ENCODE measurements around the gene PFKL.
"Not testable (repeated sequence)": the region's sequence is repeated elsewhere in the genome, so short reads cannot be mapped to it uniquely, and the experiment has no call there.

PFKL gene

DNA sequence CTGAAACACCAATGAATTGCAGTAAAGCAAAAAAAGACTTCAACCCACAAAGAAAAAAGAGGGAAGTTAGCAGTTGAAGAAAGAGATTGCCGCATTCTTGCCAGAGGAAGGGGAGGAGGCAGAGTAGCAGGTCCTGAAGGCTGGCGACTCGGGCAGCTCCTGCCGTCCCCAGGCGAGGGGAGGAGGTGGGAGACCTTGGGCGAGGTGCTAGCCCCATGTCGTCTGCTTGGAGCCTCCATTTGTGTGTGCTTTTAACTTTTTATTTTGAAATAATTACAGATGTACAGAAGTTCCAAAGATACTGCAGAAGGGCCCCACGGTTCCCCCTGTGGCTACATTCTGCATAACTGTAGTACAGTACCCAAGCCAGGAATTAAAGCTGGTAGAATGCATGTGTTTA lies 60.3 kb downstream of the PFKL start:
- TF ChIP-seq, protein P1, sequence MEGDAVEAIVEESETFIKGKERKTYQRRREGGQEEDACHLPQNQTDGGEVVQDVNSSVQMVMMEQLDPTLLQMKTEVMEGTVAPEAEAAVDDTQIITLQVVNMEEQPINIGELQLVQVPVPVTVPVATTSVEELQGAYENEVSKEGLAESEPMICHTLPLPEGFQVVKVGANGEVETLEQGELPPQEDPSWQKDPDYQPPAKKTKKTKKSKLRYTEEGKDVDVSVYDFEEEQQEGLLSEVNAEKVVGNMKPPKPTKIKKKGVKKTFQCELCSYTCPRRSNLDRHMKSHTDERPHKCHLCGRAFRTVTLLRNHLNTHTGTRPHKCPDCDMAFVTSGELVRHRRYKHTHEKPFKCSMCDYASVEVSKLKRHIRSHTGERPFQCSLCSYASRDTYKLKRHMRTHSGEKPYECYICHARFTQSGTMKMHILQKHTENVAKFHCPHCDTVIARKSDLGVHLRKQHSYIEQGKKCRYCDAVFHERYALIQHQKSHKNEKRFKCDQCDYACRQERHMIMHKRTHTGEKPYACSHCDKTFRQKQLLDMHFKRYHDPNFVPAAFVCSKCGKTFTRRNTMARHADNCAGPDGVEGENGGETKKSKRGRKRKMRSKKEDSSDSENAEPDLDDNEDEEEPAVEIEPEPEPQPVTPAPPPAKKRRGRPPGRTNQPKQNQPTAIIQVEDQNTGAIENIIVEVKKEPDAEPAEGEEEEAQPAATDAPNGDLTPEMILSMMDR (IDR thresholded peaks at IDR 0.05; ENCODE audit: unreplicated experiment in 3 of 3): no peak
- Mint-ChIP-seq H3K27ac (no peak overlapping the region), H3K36me3 (ENCODE audit: low read depth) (no peaks in the 10 kb centered on the region), H3K9me3 (peaks cover 10% of the 10 kb centered on the region), H3K27me3 (ENCODE audit: low read depth) (no peaks in the 10 kb centered on the region), H3K4me1 (peaks cover 5% of the 10 kb centered on the region), H3K4me3 (no peak overlapping the region)

DNA sequence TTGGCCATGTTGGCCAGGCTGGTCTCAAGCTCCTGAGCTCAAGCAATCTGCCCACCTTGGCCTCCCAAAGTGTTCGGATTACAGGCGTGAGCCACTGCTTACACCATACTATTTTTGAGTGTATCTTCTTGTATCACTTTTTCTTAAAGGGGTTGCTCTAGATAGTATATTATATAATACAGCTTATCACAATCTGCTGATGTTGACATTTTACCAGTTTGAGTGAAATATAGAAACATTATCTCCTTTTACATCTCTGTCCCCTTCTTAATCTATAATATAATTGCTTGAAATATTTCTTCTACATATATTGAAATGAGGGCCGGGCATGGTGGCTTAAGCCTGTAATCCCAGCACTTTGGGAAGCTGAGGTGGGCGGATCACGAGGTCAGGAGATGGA lies 62.0 kb downstream of the PFKL start:
- H3K9me3 Mint-ChIP-seq: peaks cover 10% of the 10 kb centered on the region
- H3K27me3 Mint-ChIP-seq (ENCODE audit: low read depth); H3K36me3 Mint-ChIP-seq (ENCODE audit: low read depth); H3K27ac Mint-ChIP-seq; H3K4me3 Mint-ChIP-seq; H3K4me1 Mint-ChIP-seq: not testable (repeated sequence)

DNA sequence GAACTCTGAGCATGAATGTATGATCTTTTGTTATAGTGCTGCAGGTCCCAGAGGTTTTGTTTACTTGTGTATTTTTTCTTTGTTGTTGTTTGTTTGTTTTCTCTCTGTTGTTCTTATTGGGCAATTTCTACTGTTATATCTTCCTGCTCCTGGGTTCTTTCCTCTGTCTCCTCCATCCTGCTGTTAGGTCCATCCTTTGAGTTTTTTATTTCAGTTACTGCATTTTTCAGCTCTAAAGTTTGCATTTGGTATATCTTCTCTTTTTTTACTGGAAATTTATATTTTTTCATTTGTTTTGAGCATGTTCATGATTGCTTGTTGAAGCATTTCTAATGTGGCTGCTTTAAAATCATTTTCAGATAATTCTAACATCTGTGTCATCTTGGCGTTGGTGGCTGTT lies 63.4 kb downstream of the PFKL start:
- Mint-ChIP-seq H3K36me3 (ENCODE audit: low read depth) (no peaks in the 10 kb centered on the region), H3K4me3 (no peak overlapping the region), H3K27me3 (ENCODE audit: low read depth) (peaks cover 10% of the 10 kb centered on the region), H3K9me3 (peaks cover 10% of the 10 kb centered on the region), H3K27ac (no peak overlapping the region), H3K4me1 (no peaks in the 10 kb centered on the region)
- TF ChIP-seq, protein P1 (IDR thresholded peaks at IDR 0.05; ENCODE audit: unreplicated experiment in 3 of 3): no peak

GRCh38 chr21:44364151-44365053 lies 64.5 kb downstream of the PFKL start:
- peaks cover 18% of the 10 kb centered on the region for H3K27me3 Mint-ChIP-seq (ENCODE audit: low read depth)
- H3K36me3 Mint-ChIP-seq (ENCODE audit: low read depth): no peaks in the 10 kb centered on the region
- peaks cover 10% of the 10 kb centered on the region for H3K9me3 Mint-ChIP-seq
- no peaks in the 10 kb centered on the region for H3K4me1 Mint-ChIP-seq
- no peak overlapping the region for H3K27ac Mint-ChIP-seq
- TF ChIP-seq, protein P1 (IDR thresholded peaks at IDR 0.05; ENCODE audit: unreplicated experiment in 3 of 3): no peak
- no peak overlapping the region for H3K4me3 Mint-ChIP-seq

GRCh38 chr21:44365251-44365966 lies 65.6 kb downstream of the PFKL start:
- Mint-ChIP-seq H3K4me1 (no peaks in the 10 kb centered on the region), H3K9me3 (peaks cover 10% of the 10 kb centered on the region), H3K27me3 (ENCODE audit: low read depth) (peaks cover 22% of the 10 kb centered on the region), H3K27ac (no peak overlapping the region), H3K36me3 (ENCODE audit: low read depth) (no peaks in the 10 kb centered on the region), H3K4me3 (no peak overlapping the region)
- TF ChIP-seq, protein P1 (IDR thresholded peaks at IDR 0.05; ENCODE audit: unreplicated experiment in 3 of 3): no peak

GRCh38 chr21:44365967-44366585 lies 66.2 kb downstream of the PFKL start:
- Mint-ChIP-seq H3K36me3 (ENCODE audit: low read depth) (no peaks in the 10 kb centered on the region), H3K27ac (no peak overlapping the region), H3K4me3 (no peak overlapping the region), H3K9me3 (peaks cover 10% of the 10 kb centered on the region), H3K27me3 (ENCODE audit: low read depth) (peaks cover 22% of the 10 kb centered on the region), H3K4me1 (no peaks in the 10 kb centered on the region)
- TF ChIP-seq, protein P1 (IDR thresholded peaks at IDR 0.05; ENCODE audit: unreplicated experiment in 3 of 3): no peak

Data from nephron (organoid).